Midbrain (tissue), 1 donor: ENCODE data around the gene PRCP.

ENCODE experiments used
- DNase-seq: peaks from one replicate; lab custom pipeline; 2025; lab: John Stamatoyannopoulos, UW

Gene PRCP

DNA sequence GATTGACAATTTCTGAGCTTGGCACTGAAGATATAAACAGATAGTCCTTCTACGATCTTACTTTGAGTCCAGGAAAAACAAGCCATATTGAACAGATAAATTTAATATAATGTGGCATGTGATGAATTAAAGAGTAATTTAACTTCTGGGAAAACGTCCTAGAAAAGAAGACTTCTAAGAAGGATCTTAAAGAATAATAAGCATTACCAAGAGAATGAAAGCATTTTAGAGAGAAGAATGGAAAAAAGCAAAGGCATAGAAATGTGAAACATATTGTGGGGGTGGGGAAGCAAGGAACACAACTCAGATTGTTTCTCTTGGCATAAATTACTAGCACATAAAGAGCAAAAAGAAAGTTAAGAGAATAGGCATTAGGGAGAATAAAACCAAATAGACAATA lies 6.7 kb upstream of the PRCP start:
- no peak for DNase-seq

DNA sequence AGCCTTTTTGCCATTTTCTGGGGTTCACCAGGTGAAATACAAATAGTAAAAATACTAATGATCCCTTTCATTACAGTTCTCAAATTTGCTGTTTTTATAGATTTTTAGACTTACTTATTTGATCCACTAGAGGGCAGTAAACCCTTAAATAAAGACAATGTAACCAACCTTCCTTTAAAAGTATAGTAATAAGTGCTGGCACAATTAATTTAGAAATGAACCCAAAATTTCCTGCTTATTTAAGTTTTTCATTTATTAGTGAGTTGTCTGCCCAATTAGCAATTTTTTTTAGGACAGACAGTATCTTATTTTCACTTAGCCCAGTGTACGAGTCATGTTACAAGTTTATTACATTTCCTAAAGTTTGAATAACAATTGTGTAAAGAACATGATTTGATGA lies 6.0 kb upstream of the PRCP start:
- DNase-seq, result peak; percentile 33

DNA sequence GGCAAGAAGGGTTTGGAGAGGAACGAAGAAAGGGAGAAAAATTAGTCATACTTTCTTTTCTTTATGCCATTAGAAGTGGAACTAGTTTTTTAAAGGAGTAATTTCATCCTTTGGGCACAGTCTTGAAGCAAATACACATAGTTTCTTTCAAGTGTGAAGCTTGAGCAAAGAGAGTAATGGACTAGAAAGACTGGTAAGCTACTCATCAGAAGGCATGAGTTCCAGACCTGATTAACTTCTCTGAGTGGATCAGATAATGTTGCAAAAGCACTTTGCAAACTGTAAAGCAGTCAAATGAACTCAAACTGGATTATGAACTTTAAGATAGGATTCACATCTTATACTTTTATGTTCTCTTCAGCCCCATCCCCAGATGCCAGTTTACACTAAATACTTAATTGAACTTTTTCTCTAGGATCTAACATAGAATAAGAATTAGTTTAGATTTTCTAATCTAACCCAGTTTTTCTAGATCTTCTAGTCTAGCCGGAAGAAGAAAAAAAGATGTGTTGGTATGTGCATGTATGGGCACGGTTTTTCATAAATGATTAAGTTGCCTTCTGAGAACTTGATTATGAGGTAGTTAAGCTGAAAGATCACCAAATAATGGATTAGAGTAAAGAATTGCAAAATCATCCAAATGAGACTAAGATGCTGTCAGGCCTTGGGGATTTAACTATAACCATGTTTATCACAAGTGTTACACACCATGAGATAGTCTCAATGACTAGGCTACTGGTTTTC lies 3.8 kb upstream of the PRCP start:
- DNase-seq, result no peak

DNA sequence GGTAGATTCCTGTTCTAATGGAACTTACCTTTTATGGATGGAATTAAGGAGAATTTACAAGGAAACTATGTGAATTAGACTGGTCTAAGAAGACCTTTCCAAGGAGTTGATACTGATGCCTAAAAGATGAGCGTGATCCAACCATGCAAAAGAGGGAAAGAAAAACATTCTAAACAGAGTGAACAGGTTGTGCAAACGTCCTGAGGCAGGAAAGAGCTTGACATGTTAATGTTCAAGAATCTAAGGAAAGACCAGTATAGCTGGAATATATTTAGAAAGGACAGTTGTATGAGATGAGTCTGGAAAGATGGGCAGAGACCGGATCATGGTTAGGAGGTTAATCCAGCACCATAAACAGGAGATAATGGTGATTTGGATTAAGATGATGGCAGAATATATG lies 2.6 kb upstream of the PRCP start:
- DNase-seq, result no peak

DNA sequence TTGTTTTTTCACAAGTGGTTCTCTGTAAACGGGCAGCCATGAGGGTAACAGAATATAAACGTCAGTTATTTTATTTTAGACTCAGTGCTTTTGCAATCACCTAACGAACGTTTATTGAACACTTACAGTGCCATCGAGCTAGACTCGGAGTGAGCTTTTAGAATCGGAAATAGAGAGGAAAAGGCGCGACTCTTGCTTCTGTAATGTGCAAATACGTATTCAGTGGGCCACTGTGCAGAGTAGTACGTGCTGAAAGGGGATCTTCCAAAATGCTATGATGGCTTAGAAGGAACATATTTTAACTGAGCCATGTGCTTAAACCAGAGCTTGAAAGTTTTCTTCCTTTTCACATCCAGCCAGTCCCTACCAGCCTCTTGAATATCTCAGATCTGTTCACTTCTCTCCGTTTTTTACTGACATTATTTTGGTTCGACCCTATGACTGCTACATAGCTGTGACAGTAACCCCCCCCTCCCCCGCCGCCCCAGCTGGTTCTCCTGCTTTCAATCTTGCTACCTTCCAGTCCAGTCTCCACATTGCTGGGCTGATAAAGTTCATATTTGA lies 1.8 kb upstream of the PRCP start:
- DNase-seq, result no peak

DNA sequence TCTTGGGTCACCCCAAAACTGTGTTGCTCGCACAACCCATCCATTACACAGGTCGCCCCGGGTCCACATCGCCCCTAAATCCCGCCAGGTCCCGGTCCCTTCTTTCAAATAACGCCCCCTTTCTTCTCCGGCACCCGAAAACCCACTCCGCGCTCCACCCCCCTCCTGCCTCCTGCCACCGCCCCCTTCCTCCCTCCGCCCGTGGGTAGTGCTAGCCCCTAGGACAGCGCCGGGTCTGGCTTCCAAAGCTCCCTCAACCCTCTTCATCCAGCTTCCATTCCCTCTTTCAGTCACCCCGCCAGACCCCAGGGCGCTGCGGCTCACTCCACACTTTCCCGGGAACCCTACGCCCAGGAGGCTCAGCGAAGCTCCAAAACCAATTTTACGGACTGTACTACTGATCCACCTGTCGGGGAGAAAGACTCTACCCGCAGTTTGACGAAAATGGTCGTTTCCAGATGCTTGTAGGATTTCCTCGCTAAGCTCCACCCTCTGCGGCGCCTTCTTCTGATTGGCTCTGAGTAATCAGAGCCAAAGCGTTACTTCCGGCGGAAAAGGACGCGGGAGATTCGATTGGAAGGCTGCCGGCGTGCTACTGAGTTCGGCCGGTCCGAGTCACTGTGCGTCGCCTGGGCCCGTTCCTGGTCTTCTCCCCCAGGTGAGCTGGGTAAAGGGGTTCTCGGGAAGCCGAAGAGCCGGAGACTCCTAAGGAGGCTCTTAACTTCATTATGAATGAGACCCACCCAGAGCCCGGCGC lies 1.1 kb upstream of the PRCP start, which contains the start of gene DDIAS:
Gene DDIAS (plus strand): TSS at position 572 of the 757 bp plus-strand sequence. CDS start 13,003 bp downstream, outside the sequence.
- DNase-seq, result peak; percentile 98

DNA sequence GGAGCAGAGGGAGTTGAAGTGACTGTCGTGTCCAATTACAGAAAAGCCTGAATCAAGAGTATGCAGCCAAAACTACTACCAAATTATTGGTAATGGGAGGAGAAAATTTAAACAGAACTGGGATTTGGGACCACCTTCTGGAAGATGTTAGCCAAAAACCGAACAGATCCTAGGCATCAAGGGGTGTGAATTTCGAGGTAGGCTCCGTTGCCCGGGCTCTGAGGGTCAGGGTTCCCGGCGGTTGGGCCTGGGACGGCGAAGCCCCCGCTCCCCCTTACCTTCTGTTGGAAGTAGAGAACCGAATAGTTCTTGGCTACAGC lies 313 bp downstream of the PRCP start:
- DNase-seq, result no peak

DNA sequence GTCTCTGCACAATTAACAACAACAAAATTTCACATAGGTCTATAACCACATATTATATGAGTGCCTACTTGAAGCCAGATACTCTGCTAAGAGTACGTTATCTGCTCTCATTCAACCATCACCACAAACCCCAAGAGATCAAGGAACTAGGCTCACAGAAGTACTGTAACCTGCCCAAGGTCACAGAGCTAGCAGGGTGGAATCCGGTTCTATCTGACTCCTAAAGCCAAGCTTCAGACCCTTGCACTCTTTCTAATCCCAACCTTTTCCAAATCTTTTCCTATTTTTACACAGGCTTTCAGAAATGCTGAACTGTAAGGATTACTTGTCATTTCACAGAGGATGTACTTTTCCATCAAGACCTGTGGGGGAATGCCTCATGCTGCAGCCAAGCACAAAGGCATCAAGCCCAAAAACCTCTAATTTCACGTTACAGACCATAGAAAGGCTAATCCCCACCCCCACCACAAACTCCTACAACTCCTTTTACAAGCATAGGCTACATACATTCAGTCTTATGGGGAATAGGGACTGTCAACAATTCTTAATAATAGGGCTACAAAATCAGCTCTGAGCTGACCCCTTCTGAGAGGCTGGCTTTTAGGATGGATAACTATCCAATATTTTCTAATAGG lies 927 bp downstream of the PRCP start:
- DNase-seq, result no peak

DNA sequence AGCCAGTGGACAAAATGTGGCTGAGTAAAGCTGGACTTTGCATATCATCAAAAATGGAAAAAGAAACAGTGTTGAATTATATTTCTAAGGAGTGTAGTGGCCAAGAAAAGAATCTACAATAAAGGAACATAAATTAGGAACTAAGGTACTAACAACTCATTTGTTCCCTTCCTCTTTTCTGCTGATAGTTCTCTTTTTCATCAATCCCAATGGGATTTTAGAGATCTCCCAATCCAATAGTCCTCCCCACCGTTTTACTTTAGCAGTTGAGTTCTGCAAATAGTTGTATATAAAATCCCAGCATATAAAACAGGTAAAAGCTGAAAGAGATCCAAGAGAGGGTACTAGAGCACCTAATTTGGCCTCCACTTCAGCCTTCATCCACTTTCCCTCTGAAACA lies 2.0 kb downstream of the PRCP start:
- DNase-seq, result no peak

DNA sequence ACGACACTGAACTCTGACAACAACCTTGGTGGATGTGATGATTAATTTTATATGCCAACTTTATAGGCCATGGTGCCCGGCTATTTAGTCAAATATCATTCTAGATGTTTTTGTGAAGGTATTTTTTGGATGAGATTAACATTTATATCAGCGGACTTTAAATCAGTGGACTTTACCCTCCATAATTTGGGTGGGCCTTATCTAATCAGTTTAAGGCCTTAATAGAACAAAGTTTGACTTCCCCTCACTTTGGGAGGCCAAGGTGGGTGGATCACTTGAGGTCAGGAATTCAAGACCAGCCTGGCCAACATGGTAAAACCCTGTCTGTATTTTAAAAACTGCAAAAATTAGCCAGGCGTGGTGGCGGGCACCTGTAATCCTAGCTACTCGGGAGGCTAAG lies 4.0 kb downstream of the PRCP start:
- DNase-seq, result no peak

DNA sequence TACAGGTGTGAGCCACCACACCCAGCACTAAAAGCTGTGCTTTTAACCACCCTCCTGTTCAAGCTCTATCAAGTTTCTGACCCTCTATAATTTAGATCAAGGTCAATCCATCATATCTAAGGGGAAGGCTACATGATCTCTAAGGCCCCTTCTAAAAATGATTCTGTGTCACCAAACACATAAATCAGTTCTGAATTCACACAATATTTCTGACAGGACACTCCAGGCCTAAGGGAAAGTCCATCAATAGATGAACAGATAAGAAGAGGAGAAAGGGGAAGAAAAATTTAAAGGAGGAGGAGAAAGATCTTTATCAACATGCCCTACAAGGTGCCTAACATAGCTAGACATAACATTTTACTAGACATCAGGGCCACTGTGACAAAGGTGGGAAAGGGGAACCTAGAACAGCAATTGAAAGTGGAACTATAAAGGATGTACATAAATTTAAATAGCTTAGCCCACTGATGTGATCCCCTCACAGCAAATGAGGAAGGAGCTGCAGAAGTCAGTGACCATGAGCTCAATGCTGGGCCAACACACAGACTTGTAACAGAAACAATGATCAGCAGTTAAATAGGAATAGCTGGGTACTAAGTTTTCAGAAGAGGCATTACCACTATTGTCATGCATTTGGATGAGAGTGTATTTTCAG lies 4.7 kb downstream of the PRCP start:
- DNase-seq, result no peak

DNA sequence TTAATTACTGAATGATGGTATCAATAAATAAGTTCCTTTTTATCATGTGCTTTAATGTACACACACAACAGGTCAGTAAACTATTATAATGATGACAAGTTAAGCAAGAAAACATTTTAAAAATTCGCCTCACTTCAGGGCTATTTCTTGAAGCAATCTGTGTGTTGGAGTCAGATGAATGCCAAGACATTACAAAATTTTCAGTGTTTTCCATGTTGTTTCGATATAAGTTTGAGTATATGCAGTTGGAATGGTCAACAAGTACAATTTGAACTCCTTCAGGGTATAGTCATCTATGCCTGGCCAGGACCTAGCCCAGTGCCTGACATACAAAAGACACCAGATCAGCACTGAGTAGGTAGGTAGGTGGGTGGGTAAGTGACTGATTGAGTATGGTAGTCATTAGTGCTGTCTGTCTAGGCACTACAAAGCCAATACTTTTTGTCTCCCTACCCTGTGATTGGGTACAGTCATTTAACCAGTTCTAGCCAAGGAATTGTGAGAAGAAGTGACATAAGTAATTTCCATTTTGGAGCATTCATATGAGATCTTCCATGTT lies 7.5 kb downstream of the PRCP start:
- DNase-seq, result no peak

DNA sequence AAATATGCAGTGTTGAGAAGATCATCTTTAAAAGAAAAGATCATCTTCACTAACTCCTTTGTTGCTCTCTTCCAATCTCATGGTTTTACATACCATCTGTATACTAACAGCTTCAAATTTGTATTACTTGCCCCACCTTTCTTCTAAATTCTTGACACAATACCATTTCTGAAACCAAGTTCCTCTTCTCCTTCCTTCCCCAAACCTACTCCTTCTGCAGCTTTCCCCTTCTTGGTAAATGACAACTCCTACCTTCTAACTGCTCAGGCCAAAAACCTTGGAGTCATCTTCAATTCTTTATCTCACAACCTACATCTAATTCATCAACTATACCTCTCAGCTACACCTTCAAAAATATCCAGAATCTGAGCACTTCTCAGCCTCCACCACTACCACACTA lies 9.3 kb downstream of the PRCP start:
- DNase-seq, result no peak

DNA sequence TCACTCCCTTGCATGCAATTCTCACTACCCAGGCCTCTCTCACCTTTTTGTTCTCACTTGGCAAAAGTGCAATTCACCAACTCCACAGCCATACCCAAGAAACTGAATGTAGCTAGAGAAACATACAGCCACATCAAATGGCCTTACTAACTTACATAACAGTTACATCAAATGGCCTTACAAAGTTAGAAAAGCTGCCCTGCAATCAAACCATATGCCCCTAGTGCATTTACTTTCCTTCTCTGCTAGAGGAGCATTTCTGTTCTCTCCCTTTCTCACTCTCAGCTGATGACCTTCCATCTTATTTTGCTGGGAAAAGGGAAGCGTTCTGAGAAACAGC lies 10.3 kb downstream of the PRCP start:
- DNase-seq, result no peak

DNA sequence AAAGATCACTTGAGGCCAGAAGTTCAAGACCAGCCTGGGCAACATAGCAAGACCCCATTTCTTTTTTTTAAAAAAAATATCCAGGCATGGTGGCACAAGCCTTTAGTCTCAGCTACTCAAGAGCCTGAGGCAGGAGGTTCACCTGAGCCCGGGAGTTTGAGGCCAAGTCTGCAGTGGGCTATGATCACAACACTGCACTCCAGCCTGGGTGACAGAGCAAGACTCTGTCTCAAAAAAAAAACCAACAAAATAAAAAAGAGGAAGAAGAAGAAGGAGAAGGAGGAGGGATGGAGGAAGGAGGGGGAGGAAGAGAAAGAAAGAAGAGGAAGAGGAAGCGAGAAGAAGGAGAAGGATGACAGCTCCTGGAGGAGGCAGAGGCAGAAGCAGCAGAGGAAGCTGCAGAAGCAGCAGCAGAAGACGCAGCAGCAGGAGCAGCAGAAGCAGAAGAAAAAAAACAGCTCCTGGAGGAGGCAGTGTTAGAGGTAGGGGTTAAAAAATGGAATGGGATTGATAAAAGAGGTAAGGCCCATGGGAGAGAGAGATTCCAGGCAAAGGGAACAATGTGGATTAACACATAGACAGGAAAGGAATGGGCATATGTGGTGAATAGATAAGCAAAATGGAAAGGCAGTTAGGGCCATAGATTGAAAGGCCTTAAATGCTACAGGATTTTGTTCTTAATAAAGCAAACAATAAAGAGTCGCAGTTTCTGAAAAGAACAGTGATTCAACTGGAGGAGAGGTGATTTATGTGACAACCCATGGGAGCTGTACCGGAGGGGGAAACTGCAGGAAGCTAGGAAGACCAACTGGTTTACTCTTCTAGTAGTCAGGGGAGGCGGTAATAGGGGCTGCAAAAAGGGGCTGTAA lies 10.9 kb downstream of the PRCP start:
- no peak for DNase-seq

DNA sequence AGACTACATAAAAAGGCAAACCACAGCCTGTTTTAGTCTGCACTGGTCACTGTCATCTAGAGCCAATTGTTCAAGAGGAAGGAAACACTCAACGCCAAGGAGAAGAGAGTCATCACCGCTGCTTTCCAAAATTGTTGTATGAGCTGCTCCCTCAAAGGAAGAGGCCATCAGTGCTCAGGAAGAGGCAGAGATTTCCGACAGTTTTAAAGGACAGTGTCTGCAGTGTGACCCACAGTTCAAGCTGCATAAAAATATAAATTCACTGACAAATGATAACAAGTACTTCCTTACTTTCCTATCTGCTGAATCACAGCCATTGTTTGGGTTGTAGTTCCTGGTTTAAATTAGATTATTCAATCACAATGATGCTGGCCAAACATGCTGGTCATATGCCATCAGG lies 16.4 kb downstream of the PRCP start:
- DNase-seq, result no peak

DNA sequence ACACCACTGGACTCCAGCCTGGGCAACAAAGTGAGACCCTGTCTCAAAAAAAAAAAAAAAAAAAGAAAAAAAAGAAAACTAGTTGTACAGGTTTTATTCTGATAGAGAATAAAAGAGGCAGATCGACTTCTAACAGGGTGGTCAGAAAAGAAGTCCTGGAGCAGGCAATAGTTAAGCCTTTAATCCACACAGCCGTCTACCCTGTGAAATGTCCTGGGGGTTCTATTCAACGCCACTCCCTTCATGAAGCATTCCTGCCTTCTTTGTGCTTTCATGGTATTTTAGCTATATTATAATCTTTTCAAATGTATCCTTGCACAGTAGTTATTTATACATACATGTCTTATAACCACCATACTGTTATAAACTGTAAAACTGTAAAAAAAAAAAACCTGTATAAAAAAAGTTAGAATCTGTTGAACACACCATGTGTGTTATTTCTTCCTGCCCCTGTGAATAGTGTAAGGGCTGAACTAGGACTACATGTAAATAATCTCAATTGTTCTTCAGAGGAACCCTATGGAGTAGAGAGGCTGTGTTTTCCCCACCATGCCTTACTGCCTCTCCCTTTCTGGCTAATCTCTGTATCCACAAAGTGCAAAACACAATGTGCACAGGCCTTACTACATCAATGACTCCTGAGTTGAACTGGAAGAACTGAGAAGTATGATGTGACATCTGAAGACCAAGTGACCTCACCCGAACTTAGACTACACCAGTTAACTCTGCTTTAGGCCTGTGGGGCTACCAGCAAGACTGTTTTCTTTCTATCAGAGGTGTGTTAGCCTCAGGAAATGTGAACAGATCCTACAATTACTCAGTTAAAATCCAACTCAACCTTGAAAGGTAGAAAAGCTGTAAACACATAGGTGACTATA lies 25.3 kb downstream of the PRCP start:
- DNase-seq, result no peak

DNA sequence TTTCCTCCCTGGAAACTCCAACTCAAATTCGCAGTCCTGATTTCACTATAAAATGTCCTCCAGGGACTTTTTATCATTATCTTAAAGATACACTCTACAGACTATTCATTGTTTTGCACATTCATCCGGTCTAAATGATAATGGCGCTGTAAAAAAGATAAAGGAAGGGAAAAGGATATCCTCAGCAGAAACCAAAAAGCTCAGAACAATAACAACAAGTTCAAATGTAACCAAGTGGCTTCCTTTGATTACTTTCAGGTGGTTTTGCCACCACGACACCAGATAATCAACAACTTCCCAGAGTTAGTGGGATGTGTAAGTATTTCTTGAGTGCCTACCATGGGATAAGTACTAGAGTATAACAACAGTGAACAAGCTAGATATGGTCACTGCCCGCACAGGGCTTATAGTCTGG lies 26.3 kb downstream of the PRCP start:
- no peak for DNase-seq

DNA sequence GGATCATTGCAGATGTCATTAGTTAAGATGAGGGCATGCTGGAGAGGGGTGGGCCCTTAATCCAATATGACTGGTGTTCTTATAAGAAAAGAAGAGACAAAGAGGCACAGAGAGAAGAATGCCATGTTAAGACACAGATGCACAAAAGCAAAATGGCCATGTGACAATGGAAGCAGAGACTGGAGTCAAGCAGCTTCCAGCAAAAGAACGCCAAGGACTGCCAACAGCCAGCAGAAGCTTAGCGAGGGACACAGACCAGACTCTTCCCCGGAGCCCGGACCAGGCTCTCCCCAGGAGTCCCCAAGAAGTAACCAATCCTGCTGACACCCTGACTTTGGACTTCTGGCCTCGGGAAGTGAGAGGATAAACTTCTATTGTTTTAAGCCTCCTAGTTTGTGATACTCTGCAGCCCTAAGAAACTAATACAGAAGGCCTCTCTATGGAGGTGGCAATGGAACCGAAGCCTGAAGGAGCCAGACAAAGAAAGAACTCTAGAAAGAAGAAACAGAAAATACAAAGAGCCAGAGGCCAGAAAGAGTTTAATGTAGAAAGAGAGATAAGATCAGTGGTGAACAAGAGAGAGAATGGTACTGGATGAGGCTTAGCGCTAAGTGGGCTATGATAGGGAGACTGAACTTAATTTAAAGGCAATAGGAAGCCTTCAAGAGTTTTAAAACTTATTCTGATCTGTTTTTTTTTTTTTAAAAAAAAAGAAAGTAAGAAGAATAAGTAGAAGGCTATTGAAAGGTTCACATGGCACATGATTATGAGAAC lies 27.7 kb downstream of the PRCP start:
- DNase-seq, result peak; percentile 41
